ENCODE results near the gene ANO9.

- TF ChIP-seq CTCF (IDR thresholded peaks at IDR 0.05) (no peak), POLR2A (IDR thresholded peaks at IDR 0.05) (no peak), POLR2AphosphoS5 (IDR thresholded peaks at IDR 0.05) (no peak)
These were observed 45.9 kb downstream of the ANO9 start for GRCh38 chr11:395866-396265.
